ENCODE measurements around the gene TMEM130.

Gene TMEM130

DNA sequence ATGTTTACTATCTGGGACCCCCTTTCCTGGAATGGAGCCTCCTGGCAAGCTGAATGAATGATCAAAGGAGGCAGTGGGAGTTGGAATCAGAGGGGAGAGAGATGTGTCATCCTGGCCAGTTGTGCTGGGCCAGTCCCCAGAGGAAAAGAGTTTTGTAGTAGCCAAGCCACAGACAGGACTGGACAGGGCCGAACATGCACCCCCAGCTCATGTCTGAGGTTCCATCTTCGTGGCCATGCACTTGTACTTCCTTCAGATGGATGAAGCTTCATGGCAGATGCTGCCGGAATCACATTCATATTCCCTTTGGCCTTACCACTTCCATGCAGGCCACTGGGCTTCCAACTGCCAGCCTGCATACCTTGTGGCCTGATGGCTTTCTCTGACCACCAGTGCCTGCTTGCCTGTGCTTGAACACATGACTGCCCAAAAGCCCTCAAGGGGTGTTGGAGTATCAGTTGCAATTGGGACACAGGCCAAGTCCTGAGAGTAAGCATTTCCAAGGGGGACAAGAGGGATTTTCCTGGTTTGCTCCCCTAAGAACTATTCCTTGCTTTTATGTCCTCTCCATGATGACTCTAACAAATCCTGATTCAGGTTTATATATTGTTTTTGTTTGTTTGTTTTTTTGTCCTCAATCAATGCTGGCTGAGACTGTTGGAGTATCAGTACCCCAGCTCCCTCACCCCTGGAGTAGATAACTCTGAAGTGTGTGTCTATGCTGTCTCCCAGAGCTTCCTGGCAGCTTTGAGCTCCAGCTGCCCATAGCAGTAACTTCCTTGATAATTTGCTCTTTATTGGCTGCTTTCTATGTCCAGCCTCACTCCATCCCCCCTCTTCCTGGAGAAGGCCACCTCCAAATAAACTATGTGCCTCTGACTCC lies 63.6 kb downstream of the TMEM130 start:
- no peak for DNase-seq

DNA sequence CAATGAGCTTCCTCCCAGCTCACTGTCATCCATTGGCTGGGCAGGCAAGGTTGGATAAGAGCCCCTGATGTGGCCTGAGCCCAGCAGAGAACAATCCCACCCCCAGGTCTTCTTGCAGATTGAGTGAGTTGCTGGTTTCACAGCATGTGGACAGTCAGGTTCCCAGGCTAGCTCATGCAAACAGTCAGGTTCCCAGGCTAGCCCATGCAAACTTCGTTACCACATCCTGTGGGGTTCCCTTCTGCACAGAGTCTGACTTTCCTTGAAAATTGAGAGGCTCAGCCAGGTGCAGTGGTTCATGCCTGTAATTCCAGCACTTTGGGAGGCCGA lies 67.1 kb downstream of the TMEM130 start:
- no peak for DNase-seq

DNA sequence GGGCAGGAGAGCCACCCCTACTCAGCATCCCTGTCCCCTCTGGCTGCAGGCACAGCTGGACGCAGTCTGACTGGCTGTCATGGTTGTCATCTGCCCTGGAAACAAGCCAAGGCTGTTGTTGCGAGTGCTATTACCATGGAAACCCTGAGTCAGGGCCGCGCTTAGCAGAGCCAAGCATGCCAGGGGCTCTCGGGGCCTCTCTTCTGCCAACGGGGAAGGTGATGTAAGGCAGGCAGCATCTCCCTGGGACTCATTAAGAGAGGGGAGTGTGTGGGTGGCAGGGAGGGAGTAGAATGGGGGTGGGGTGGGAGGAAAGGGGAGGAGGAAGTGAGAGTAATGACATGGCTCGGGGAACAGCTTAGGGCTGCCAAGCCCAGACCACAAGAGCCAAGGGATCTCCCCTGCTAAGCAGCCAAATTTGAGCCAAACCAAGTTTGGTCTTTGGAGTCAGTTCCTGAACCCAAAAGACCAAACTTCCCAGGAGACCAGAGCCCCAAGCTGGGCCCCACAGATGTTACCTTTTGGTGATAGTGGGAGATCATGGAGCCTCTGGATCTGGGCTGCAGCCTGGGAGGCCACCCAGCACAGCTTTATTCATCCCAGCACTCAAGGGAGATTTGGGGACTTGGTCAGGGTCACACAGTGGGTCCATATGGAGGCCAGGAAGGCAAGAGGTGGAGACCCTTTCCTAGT lies 67.6 kb downstream of the TMEM130 start:
- DNase-seq: no peak

DNA sequence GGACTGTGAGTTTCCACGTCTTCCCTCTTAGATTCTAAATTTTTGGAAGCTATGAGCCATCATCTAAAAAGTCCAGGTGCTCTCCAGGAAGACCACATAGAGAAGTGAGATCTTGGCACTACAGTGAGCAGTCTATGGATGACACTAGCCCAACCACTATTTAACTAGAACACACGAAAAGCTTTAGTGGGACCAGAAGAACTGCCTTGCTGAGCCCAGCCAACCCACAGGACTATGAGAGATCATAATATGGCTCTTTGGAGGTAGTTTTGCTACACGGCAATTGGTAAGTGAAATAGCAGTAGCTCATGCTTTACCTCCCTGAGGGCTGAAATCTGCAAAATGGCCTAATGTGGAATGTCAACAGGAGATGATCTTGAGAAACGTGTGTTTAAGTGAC lies 68.8 kb downstream of the TMEM130 start:
- DNase-seq: no peak

DNA sequence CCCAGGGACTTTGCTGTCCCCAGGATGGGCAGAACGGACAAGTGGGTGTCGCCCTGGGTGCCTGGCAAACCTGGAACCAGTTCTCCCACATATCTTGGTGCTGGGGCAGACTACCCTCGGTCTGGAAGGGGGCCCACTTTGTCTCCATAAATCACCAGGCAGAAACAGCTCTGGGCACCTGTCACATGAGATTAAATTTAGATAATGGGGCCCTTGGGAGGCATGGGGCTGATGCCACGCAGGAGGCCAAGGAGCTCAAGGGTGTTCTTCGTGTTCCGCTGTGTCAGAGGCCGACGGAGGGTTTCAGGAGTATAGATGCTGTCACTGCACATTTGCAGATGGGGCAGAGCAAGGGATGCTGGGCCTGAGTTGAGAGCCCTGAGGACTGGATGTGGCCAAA lies 72.7 kb downstream of the TMEM130 start:
- DNase-seq: no peak

Measured in T-helper 9 cell (primary cell).